CD4-positive, CD25-positive, alpha-beta regulatory T cell (primary cell): ENCODE data around the gene WNT11. TPM values are rescaled to one million over a fixed set of nuclear protein-coding genes. Genes with fewer than 3 reads are reported as not detected.

Experiments used
- ATAC-seq, 2 donors: fragments of 150-1000 bp; cut with Tn5 transposase; one replicate each; pipeline ENCODE4 v1.10.0; 2021; ENCODE audit warnings: low read depth in 2 of 2, moderate number of reproducible peaks in 2 of 2, moderate library complexity in 1 of 2
- DNase-seq, 3 donors: peaks; one replicate each; pipeline versions ENCODE4 v3.0.0 to v3.0.0-alpha.2; 2012 to 2022; ENCODE audit warnings: mixed read lengths in 1 of 3
- H3K27ac ChIP-seq: one replicate; pipeline ENCODE4 v1.7.0; 2013; ENCODE audit warnings: mild to moderate bottlenecking, low read length; ENCODE audit not compliant: insufficient read depth, poor library complexity, severe bottlenecking
- H3K27me3 ChIP-seq: one replicate; pipeline ENCODE4 v1.7.0; 2013; ENCODE audit warnings: low read length; ENCODE audit not compliant: control insufficient read depth, insufficient read depth
- H3K36me3 ChIP-seq: one replicate; pipeline ENCODE4 v1.7.0; 2013; ENCODE audit warnings: mild to moderate bottlenecking, low read length, moderate library complexity; ENCODE audit not compliant: control insufficient read depth, insufficient read depth
- H3K4me1 ChIP-seq: 2 replicates; pipeline ENCODE4 v1.7.0; 2013; ENCODE audit warnings: mild to moderate bottlenecking, low read length; ENCODE audit not compliant: insufficient read depth, control insufficient read depth, poor library complexity, severe bottlenecking
- H3K4me3 ChIP-seq: one replicate; pipeline ENCODE4 v1.7.0; 2013; ENCODE audit warnings: low read depth, mild to moderate bottlenecking, low read length, moderate library complexity
- H3K9me3 ChIP-seq, 2 experiments: 1 replicate in 1 of 2; 2 replicates in 1 of 2; pipeline ENCODE4 v1.7.0; 2013; ENCODE audit warnings: low read length in 2 of 2, mild to moderate bottlenecking in 1 of 2, moderate library complexity in 1 of 2; ENCODE audit not compliant: control insufficient read depth in 2 of 2
- H3K27ac Mint-ChIP-seq, 3 donors: one replicate each; pipeline ENCODE4 v1.8.0; 2020 to 2022; ENCODE audit warnings: mild to moderate bottlenecking in 3 of 3, mixed read lengths in 3 of 3, moderate library complexity in 2 of 3
- H3K27me3 Mint-ChIP-seq: one replicate; pipeline ENCODE4 v1.8.0; 2022; ENCODE audit warnings: mild to moderate bottlenecking, mixed read lengths
- H3K36me3 Mint-ChIP-seq: one replicate; pipeline ENCODE4 v1.8.0; 2020; ENCODE audit warnings: mixed read lengths
- H3K4me1 Mint-ChIP-seq, 4 donors: one replicate each; pipeline ENCODE4 v1.8.0; 2020 to 2022; ENCODE audit warnings: mixed read lengths in 4 of 4, mild to moderate bottlenecking in 1 of 4
- H3K4me3 Mint-ChIP-seq, 4 donors: one replicate each; pipeline ENCODE4 v1.8.0; 2020 to 2022; ENCODE audit warnings: mild to moderate bottlenecking in 4 of 4, mixed read lengths in 4 of 4, moderate library complexity in 3 of 4
- H3K9me3 Mint-ChIP-seq, 7 donors: one replicate each; pipeline ENCODE4 v1.8.0; 2020 to 2022; ENCODE audit warnings: mixed read lengths in 7 of 7, mild to moderate bottlenecking in 3 of 7, moderate library complexity in 2 of 7
- polyA plus RNA-seq, 4 donors: library from polyadenylated mRNA; unstranded; fragments of 300-500 nt; fragmentation: Illumina TruSeq; gene quantifications; one replicate each; pipeline ENCODE4 v1.2.3, GENCODE V29; 2021
- total RNA-seq: library from RNA; stranded (reverse); gene quantifications from one replicate; pipeline ENCODE4 v1.2.3, GENCODE V29; 2022

The WNT11 gene
- total and polyA plus RNA-seq, 5 donors from 2014 or later: 0.43 to 1.2 TPM; not detected in 3

DNA sequence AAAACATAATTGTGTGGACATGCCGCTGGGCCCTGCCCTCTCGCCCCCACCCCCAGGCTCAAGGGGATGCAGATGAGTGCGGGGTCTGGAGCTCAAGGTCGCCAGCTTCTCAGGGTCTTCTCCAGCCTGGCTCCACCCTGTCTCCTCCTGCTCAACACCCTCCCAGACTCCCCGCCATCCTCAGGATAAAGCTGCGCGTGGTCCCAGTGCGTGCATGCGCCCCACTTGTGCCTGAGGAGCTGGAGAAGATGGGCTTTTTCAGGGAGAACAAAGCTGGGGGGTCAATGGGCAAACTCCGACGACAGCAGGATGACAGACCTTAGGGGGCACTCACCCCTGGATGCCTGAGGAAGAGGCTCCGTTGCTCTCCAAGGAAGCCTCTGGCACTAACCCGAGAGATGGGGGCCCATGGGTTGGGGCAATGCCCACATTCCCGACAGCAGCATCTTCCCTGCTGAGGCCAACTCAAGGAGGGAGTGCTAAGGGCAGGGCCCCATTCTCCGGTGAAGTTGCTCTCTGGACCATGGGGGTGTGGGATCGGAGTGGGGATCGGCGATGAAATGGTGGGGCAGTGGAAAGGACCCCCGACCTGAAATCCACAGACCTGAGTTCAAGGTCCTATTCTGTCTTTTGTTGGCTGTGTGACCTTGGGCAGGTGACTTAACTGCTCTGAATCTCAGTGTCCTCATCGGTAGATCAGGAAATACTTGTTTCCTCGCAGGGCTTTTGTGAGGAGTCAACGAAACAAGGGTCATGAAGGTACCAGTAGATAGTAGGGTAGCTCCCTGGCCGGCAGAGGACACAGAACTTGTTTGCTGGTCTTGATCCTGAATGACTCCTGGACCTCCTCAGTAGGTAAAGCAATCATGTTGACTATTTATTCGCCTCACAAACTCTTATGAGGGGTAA is 47.7 kb downstream of the WNT11 start:
- DNase-seq (no peak), ATAC-seq (no peak)
- no peaks in the 10 kb centered on the region for H3K36me3 ChIP-seq
- Mint-ChIP-seq H3K36me3 (no peaks in the 10 kb centered on the region), H3K4me3 (no peak overlapping the region), H3K9me3 (no peaks in the 10 kb centered on the region), H3K27me3 (peaks cover 13% of the 10 kb centered on the region), H3K4me1 (peaks cover 0 to under 1% (median 0%) of the 10 kb centered on the region in 4 donors), H3K27ac (no peak overlapping the region)
- no peak overlapping the region for H3K27ac ChIP-seq
- H3K4me1 ChIP-seq: no peaks in the 10 kb centered on the region
- H3K9me3 ChIP-seq: no peaks in the 10 kb centered on the region
- H3K4me3 ChIP-seq: no peak overlapping the region
- no peaks in the 10 kb centered on the region for H3K27me3 ChIP-seq

DNA sequence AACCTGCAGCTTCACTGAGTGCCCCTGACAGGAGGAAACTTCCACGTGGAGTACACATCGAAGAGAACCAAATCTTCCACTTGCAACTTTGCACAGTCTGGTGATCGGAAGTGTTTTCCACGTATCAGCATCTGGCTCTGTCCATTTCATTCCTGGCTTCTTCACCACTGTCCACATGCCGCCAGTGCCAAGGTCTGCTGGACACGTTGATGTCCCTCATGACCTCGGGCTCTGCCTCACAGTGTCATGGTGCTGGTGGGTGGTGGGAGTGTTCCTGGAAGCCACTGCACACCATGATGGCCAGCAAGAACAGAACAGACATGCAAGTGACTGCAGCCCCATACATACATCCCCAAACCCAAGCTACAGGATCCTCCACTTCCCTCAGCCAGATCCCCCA is 48.4 kb downstream of the WNT11 start:
- H3K4me1 Mint-ChIP-seq: peaks cover 0 to 8% (median 0%) of the 10 kb centered on the region in 4 donors
- Histone ChIP-seq H3K27me3 (no peaks in the 10 kb centered on the region), H3K4me3 (no peak overlapping the region), H3K27ac (no peak overlapping the region), H3K9me3 (no peaks in the 10 kb centered on the region), H3K4me1 (no peaks in the 10 kb centered on the region), H3K36me3 (no peaks in the 10 kb centered on the region)
- DNase-seq (no peak), ATAC-seq (no peak)
- H3K27me3 Mint-ChIP-seq: peaks cover 13% of the 10 kb centered on the region
- H3K9me3 Mint-ChIP-seq: no peaks in the 10 kb centered on the region
- no peak overlapping the region for H3K4me3 Mint-ChIP-seq
- H3K36me3 Mint-ChIP-seq: no peaks in the 10 kb centered on the region
- H3K27ac Mint-ChIP-seq: no peak overlapping the region

DNA sequence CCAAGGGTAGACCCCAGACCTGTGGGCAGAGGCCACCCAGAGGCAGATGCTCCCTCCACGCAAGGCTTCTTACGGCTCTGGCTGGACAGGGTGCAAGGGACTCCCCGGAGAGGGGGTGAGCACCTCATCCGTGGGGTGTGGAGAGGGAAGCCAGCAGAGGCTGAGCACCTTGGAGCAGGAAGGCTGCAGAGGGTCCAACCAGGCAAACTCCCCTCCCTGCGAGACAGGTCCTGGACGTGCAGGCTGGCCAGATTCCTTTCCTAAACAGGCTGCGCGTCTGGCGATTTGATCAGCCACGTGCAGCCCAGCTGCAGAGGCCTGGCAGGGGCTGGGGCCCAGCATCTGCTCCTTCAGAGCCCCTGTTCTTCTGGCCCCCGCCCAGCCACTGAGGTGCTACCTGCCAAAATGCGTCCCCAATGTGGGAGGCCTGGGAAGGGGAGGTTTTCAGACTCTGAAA is 49.3 kb downstream of the WNT11 start:
- H3K4me1 ChIP-seq: peaks cover 9% of the 10 kb centered on the region
- Mint-ChIP-seq H3K9me3 (no peaks in the 10 kb centered on the region), H3K4me3 (no peak overlapping the region), H3K27ac (no peak overlapping the region), H3K4me1 (peaks cover 0 to 17% (median 6%) of the 10 kb centered on the region in 4 donors), H3K36me3 (no peaks in the 10 kb centered on the region), H3K27me3 (peaks cover 15% of the 10 kb centered on the region)
- H3K9me3 ChIP-seq: no peaks in the 10 kb centered on the region
- H3K4me3 ChIP-seq: no peak overlapping the region
- no peaks in the 10 kb centered on the region for H3K27me3 ChIP-seq
- H3K27ac ChIP-seq: no peak overlapping the region
- H3K36me3 ChIP-seq: no peaks in the 10 kb centered on the region
- DNase-seq (no peak), ATAC-seq (no peak)

DNA sequence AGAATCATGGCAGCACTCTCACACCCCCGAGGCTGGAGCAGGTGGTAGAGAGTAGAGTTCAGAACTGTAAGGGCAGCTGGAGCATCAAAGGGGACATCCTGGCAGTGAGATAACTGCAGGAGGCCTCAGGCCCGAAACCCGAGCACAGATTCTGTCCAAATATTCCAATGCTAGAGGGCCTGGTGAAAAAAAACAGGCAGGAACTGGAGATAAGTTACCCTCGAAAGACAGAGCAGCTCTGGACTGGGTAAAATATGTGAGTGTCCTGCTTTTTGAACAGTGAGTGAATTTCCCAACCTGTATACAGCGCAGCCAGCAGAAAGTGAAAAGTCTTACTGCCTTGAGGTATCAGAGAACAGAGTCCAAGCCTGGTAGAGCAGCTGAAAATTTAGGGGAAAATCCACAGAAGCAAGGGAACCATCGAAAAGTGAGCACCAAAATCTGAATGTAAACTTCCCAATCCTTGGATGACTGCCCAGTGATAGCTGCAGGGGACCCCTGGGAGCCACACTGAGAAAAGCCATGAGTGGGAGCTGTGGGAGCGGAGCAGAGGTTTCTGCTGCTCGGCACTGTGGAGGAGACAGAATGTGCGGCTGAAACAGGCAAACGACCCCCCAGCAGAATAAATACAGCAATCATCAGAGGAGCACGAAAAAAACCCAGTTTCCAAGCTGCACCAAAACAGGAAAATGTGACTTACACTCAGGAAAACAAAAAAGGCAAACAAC is 50.6 kb downstream of the WNT11 start:
- Mint-ChIP-seq H3K36me3 (no peaks in the 10 kb centered on the region), H3K27me3 (peaks cover 17% of the 10 kb centered on the region), H3K4me1 (peaks cover 0 to 25% (median 11%) of the 10 kb centered on the region in 4 donors), H3K27ac (no peak overlapping the region), H3K9me3 (no peaks in the 10 kb centered on the region), H3K4me3 (no peak overlapping the region)
- Histone ChIP-seq H3K27ac (no peak overlapping the region), H3K4me3 (no peak overlapping the region), H3K36me3 (no peaks in the 10 kb centered on the region), H3K4me1 (peaks cover 11% of the 10 kb centered on the region), H3K9me3 (no peaks in the 10 kb centered on the region), H3K27me3 (no peaks in the 10 kb centered on the region)
- DNase-seq (no peak), ATAC-seq (no peak)

- H3K27me3 Mint-ChIP-seq: peaks cover 17% of the 10 kb centered on the region
- Histone ChIP-seq H3K36me3 (no peaks in the 10 kb centered on the region), H3K4me3 (no peak overlapping the region), H3K9me3 (no peaks in the 10 kb centered on the region), H3K27me3 (no peaks in the 10 kb centered on the region), H3K4me1 (peaks cover 11% of the 10 kb centered on the region), H3K27ac (no peak overlapping the region)
- DNase-seq (no peak), ATAC-seq (no peak)
- H3K27ac Mint-ChIP-seq: no peak overlapping the region
- peaks cover 0 to 25% (median 11%) of the 10 kb centered on the region in 4 donors for H3K4me1 Mint-ChIP-seq
- peaks cover 0 to 1% (median 0%) of the 10 kb centered on the region in 7 donors for H3K9me3 Mint-ChIP-seq
- no peaks in the 10 kb centered on the region for H3K36me3 Mint-ChIP-seq
- H3K4me3 Mint-ChIP-seq: peak overlapping the region in 3 of 4 donors; percentile 23 to 82 (median 73)
These were observed 52.8 kb downstream of the WNT11 start for GRCh38 chr11:76153571-76153923.

DNA sequence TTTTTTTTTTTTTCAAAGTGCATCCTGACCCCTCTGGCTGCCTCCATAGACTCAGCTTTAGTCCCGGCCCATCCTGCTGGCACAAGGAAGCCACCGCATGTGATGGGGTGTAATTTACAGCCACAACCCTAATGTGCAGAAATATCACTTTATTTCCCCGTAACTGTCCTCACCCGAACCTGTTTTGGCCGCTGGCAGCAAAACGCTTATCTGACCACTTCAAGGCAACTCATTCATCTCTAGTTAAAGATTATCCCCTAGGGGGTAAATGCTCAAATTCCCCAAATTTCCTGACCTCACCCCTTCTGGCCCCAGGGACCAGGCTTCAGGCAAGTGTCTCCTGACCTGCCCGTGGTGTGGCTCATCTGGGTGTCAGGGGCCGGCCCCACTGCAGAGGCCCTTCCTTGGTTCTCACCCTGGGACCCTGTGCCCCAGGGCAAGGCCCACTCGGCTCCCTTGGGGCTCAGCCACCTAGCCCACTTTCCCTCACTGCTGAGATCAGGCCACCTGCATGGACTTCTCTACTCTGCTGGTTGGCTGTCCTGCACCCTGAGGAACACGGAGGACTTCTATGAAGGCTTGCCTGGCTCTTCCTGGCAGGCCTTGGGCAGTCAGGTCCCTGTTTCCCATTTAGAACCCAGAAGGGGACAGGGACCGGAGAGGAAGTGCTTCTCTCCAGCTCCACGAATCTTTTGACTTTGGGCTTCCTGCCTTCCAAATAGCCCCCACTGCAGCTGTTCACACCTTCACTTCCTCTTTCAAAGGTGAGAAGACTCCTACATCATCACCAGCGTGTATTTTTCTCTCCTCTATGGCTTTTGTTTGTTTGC is 53.3 kb downstream of the WNT11 start:
- Histone ChIP-seq H3K4me1 (peaks cover 11% of the 10 kb centered on the region), H3K4me3 (no peak overlapping the region), H3K27ac (no peak overlapping the region), H3K9me3 (no peaks in the 10 kb centered on the region), H3K36me3 (no peaks in the 10 kb centered on the region), H3K27me3 (no peaks in the 10 kb centered on the region)
- Mint-ChIP-seq H3K36me3 (no peaks in the 10 kb centered on the region), H3K9me3 (peaks cover 0 to 1% (median 0%) of the 10 kb centered on the region in 7 donors), H3K4me3 (peak overlapping the region; percentile 0 to 82 (median 48)), H3K27ac (peak overlapping the region in 1 of 3 donors; percentile 21), H3K4me1 (peaks cover 0 to 25% (median 11%) of the 10 kb centered on the region in 4 donors), H3K27me3 (peaks cover 17% of the 10 kb centered on the region)
- DNase-seq: peak in 1 of 3 donors; percentile 29
- no peak for ATAC-seq

DNA sequence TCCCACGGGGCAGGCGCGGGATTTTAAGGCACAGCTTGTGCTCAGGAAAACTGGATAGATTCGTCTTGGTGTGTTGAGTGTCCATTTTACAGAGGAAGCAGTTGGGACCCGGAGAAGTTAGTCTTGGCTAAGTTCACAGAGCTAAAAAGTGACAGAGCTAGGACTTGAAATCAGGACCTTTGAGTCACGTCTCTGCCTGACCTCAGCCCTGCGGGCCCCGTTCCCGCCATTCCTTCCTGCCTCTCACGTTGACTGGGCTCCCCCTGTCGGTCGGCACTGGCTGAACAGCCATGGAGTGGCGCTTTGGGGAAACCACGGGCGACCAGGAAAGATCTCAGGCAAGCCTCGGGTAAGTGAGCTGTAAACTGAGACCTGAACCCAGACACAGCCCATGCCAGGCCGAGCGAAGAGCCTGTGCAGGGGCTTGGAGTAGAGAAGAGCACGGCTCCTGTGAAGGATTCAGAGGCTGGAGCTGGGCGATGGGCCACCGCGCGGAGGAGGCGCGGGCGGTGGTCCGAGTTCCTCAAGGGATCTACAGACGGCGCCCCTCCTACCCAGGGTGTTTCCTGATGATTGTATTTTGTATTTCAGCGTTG is 54.1 kb downstream of the WNT11 start:
- peaks cover 17% of the 10 kb centered on the region for H3K27me3 Mint-ChIP-seq
- H3K9me3 ChIP-seq: no peaks in the 10 kb centered on the region
- no peaks in the 10 kb centered on the region for H3K27me3 ChIP-seq
- H3K9me3 Mint-ChIP-seq: peaks cover 0 to 1% (median 0%) of the 10 kb centered on the region in 7 donors
- peak; percentile 81 to 87 for ATAC-seq
- no peaks in the 10 kb centered on the region for H3K36me3 Mint-ChIP-seq
- peak overlapping the region; percentile 18 for H3K4me3 ChIP-seq
- peak overlapping the region in 2 of 4 donors; percentile 73 to 82 for H3K4me3 Mint-ChIP-seq
- H3K27ac Mint-ChIP-seq: peak overlapping the region in 1 of 3 donors; percentile 21
- peaks cover 11% of the 10 kb centered on the region for H3K4me1 ChIP-seq
- no peak overlapping the region for H3K27ac ChIP-seq
- peak; percentile 58 to 80 (median 70) for DNase-seq
- no peaks in the 10 kb centered on the region for H3K36me3 ChIP-seq
- H3K4me1 Mint-ChIP-seq: peaks cover 0 to 25% (median 11%) of the 10 kb centered on the region in 4 donors
